GM21381 (cell line): ENCODE results near the gene POMZP3.
"Not testable (repeated sequence)": the region's sequence is repeated elsewhere in the genome, so short reads cannot be mapped to it uniquely, and the experiment has no call there.

Source experiments
- ATAC-seq: cut with Tn5 transposase; IDR thresholded peaks from one replicate; pipeline ENCODE4 v1.9.1; 2021; ENCODE audit warnings: mild to moderate bottlenecking, moderate library complexity; ENCODE audit not compliant: unreplicated experiment

POMZP3 gene

DNA sequence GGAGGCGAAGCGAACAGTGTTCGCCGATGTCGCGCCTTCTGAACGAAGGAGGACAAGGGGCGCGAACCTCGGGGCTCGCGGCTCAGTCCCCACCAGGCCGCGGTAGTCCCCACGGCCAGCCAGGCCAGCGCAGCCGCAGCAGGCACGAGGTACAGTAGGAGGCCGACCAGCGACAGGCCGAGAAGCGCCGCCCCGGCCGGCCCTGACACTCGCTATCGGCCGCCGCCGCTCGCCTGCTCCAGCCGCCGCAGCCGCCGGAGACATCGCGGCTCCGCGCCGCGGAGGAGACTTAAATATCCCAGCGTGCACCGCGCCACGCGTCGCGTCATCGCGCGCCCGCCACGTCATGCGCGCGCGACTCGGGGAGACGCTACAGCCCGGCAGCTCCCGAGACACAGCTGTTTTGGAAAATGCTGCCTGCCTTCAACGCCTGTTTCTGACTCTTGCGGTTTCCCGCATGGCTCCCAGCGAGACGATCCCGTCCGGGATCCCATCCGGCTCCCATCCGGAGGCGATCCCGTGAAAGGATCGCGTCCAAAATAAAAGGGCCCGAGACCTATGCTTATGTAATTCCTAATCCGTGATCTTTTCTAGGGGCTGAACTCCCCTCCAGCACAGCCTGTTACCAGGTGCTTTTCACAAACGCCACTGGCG, at the start of gene POMZP3:
Gene POMZP3 (minus strand): TSS at position 291 of the 654 bp plus-strand sequence. CDS start 1,215 bp downstream, outside the sequence.
- peak; percentile 84 for ATAC-seq

- ATAC-seq: not testable (repeated sequence)
Measured at GRCh38 chr7:76675783-76676182, 48.7 kb upstream of the POMZP3 start.

GRCh38 chr7:76673346-76673745, 46.3 kb upstream of the POMZP3 start:
- not testable (repeated sequence) for ATAC-seq

GRCh38 chr7:76659212-76659611, 32.1 kb upstream of the POMZP3 start:
- ATAC-seq: not testable (repeated sequence)

- ATAC-seq: not testable (repeated sequence)
Measured at GRCh38 chr7:76656425-76656824, 29.3 kb upstream of the POMZP3 start.

DNA sequence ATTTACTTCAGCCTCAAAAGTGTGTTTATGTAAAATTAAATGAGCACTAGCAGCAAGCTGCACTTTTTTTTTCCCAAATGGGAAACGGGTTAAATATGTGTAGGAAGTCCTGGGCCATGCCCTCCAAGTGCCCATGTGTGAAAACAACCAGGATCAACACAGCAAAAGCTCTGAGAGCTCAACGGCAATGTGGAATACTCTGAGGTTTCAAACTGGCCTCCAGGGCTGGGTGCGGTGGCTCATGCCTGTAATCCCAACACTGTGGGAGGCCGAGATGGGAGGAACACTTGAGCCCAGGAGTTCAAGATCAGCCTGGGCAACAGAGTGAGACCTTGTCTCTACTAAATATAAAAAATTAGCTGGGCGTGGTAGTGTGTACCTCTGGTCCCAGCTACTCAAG, 15.5 kb upstream of the POMZP3 start:
- ATAC-seq: not testable (repeated sequence)

- ATAC-seq: peak; percentile 88
Measured at GRCh38 chr7:76637061-76637691, 10.1 kb upstream of the POMZP3 start.

DNA sequence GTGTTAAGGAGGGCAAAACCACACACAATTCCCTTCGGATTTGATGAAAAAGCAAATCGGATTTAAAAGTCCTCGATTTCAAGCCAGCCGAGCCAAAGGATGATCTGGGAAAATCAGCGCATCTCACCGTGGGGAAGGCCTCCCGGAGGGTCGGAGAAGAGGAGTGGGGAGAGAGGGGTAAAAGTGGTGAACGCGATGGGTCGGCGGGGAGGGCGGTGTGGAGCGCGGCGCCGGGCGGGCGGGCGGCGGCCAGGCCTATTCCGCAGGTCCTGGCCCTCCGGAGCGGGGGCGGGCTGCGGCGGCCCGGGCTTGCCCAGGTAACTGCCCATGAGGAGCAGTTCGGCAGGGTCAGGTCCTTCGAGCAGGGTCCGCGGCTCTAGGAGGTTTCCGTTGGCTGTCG, 498 bp downstream of the POMZP3 start:
- peak; percentile 28 for ATAC-seq

DNA sequence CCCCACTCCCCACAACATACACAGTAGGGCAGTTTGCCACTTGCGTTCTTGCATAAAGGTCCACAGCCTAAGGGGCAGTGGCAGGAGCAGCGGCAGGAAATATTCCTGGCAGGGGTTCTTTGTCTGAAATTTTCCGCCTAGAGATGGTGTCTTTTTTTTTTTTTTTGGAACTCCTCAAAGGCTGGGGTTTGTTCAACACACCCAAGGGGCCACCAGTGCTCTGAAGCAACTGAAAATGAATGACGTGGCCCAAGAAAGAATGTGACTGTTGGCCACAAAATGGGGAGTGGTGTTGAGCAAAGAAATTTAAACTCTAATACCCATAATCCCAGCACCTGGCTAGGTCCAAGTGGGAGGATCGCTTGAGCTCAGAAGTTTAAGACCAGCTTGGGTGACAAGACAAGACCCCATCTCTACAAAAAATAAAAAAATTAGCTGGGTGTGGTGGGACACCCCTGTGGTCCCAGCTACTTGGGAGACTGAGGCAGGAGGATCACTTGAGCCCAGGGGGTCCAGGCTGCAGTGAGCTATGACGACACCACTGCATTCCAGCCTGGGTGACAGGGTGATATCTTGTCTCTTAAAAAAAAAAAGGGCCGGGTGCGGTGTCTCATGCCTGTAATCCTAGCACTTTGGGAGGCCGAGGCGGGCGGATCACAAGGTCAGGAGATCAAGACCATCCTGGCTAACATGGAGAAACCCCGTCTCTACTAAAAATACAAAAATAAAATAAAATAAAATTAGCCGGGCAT, 7.5 kb downstream of the POMZP3 start:
- not testable (repeated sequence) for ATAC-seq

- not testable (repeated sequence) for ATAC-seq
Measured at GRCh38 chr7:76613783-76614182, 13.3 kb downstream of the POMZP3 start.

DNA sequence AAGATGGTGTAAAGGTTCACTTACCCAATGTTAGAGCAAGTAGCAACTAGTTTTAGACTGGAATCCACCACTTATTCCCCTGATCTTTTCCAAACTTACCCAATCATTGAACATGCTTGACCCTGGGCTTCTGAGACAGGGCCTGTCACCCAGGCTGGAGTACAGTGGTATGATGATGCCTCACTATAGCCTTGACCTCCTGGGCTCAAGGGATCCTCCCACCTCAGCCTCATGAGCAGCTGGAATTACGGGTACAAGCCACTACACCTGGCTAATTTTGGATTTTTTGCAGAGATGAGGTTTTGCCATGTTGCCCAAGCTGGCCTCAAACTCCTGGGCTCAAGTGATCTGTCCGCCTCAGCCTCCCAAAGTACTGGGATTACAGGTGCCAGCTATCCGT, 14.8 kb downstream of the POMZP3 start:
- not testable (repeated sequence) for ATAC-seq

DNA sequence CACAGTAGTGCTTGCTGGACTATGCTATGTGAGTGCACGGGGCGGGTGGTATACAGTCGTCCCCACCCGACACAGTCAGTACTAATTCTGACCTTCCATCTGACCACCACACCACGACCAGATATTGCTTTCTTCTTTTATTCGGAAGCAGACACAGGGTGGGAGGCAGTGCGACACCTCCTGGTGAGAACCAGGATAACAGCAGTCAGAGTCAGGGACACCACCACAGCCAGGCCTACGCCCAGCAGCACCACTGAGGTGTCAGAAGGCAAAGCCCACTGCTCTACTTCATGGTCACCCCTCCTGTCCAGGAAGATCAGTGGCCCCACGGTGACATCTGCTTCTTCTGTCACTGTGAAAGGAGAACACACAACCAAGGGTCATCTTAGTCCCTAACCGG, 17.2 kb downstream of the POMZP3 start:
- ATAC-seq: not testable (repeated sequence)

GRCh38 chr7:76608469-76608868, 18.6 kb downstream of the POMZP3 start:
- ATAC-seq: not testable (repeated sequence)

- peak; percentile 96 for ATAC-seq
Measured at GRCh38 chr7:76606027-76606426, 21.1 kb downstream of the POMZP3 start.

- ATAC-seq: not testable (repeated sequence)
Measured at GRCh38 chr7:76600650-76601049, 26.4 kb downstream of the POMZP3 start.

DNA sequence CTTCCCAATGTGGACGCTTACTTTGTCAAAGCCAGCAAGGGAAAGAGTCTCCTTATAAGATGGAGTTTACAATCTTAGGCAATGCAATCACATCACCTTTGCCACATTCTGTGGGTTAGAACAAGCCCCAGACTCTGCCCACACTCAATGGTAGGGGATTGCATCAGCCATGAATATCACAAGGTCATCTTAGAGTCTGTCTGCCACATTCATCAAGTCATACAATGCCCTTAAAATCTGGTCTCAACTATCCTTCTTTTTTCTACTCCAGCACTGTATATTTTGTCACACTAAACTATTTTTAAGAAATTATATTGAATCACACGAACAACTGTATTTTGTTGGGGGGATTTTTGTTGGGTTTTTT, 27.0 kb downstream of the POMZP3 start:
- not testable (repeated sequence) for ATAC-seq

DNA sequence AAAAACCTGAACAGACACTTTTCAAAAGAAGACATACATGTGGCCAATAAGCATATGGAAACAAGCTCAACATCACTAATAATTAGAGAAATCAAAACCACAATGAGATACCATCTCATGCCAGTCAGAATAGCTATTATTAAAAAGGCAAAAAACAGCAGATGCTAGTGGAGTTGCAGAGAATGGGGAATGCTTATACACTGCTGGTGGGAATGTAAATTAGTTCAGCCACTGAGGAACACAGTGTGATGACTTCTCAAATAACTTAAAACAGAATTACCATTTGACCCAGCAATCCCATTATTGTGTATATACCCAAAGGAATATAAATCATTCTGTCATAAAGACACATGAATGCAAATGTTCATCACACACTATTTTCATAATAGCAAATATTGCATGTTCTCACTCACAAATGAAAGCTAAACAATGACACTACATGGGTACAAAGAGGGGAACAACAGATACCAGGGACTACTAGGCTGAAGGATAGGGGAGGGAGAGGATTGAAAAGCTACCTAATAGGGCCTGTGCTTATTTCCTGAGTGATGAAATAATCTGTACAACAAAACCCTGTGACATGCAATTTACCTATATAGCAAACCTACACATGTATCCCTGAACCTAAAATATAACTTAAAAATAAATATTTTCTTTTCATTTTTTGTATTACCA, 28.4 kb downstream of the POMZP3 start:
- ATAC-seq: not testable (repeated sequence)

GRCh38 chr7:76597288-76597687, 29.8 kb downstream of the POMZP3 start:
- not testable (repeated sequence) for ATAC-seq

- not testable (repeated sequence) for ATAC-seq
Measured at GRCh38 chr7:76592694-76593093, 34.4 kb downstream of the POMZP3 start.

DNA sequence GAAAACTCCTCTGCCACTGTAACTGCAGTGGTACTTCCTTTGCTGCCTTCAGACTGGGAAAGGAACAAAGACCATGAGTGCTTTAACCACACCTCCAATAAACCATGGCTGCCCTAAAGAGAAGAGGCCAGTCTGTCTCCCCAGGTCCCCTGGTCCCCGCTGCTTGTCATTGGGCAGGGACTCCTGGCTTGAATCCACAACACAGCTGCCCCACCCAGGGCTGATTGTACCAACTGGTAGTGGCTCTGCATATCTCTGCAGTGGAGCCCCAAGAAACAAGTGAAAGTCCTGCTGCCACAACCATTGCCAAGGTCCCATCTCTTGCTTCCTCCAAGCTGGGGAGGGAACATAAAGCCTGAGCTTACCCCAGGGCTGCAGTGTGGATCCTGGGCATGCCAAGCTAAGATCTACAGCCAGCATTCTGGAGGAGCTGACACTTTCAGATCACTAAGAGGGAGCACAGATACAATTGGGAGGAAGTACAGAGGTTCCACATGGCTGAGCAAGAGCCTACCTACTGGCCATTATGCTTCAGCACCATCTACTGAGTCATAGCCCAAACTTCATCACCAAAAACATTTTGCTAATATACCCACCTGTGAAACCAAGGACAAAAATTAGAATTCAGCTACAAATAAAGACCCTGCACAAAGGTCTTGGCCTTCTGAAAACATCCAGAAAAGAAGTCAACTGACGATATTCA, 35.3 kb downstream of the POMZP3 start:
- peak; percentile 71 for ATAC-seq

DNA sequence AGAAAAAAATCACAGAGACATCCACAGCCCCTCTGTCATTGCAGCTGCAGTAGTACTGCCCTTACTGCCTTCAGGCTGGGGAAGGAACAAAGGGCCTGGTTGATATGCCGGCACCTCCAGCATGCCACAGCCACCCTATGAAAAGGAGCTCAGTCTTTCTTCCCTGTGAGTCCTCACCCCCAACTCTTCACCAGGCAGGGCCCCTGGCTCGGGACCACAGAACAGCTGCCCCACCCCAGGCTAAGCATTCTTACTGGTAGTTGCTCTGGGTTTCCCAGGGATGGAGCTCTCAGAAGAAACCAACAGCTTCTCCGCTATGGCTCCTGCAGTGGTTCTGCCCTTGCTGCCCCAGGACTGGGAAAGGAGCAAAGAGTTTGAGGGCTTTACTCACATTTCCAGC, 36.0 kb downstream of the POMZP3 start:
- ATAC-seq: not testable (repeated sequence)
